Vagina (tissue), 2 donors: ENCODE data around the gene ATP1A3. TPM values are rescaled to one million over a fixed set of nuclear protein-coding genes. Genes with fewer than 3 reads are reported as not detected.

Experiments used
- DNase-seq, 2 donors: peaks; one replicate each; pipeline ENCODE4 v3.0.0-alpha.2; 2017; ENCODE audit errors: extremely low spot score in 2 of 2
- H3K27ac ChIP-seq: fragments of 200-600 bp; sonication (generic); one replicate; pipeline ENCODE4 v1.5.1; 2019
- H3K27me3 ChIP-seq: fragments of 200-600 bp; sonication (generic); one replicate; pipeline ENCODE4 v1.5.1; 2019
- H3K36me3 ChIP-seq, 2 donors: fragments of 200-600 bp; sonication (generic); one replicate each; pipeline ENCODE4 v1.5.1; 2017 to 2019
- H3K4me1 ChIP-seq: fragments of 200-600 bp; sonication (generic); one replicate; pipeline ENCODE4 v1.5.1; 2019
- H3K4me3 ChIP-seq, 2 donors: fragments of 200-600 bp; sonication (generic); 1 replicate in 1 of 2; 2 replicates in 1 of 2; pipeline ENCODE4 v1.5.1; 2016 to 2019
- H3K9me3 ChIP-seq: fragments of 200-600 bp; sonication (generic); one replicate; pipeline ENCODE4 v1.5.1; 2019
- CTCF ChIP-seq, 3 experiments: fragments of 450-650 bp in 2 of 3; fragments of 200-600 bp in 1 of 3; sonication (generic) in 1 of 3; IDR thresholded peaks; one replicate each; pipeline ENCODE4 v1.5.1; 2017 to 2019; ENCODE audit warnings: antibody characterized with exemption in 3 of 3, mild to moderate bottlenecking in 2 of 3, moderate library complexity in 2 of 3
- POLR2A ChIP-seq, 2 donors: fragments of 450-650 bp; IDR thresholded peaks; one replicate each; pipeline ENCODE4 v1.6.1; 2017; ENCODE audit warnings: antibody characterized with exemption in 2 of 2, mild to moderate bottlenecking in 2 of 2, moderate library complexity in 2 of 2
- POLR2AphosphoS5 ChIP-seq, 2 donors: sonication (generic); formaldehyde crosslinking; IDR thresholded peaks; one replicate each; pipeline ENCODE4 v1.9.0; 2017; ENCODE audit warnings: antibody characterized with exemption in 2 of 2, mild to moderate bottlenecking in 2 of 2, low read depth in 1 of 2; ENCODE audit not compliant: insufficient read depth in 1 of 2
- intact Hi-C: fragments of 100-400 bp; cut with DNase I; formaldehyde crosslinking; loops from one replicate; pipeline ENCODE4 v1.15.1; 2023
- total RNA-seq: library from RNA; depleted of rRNA; stranded (reverse); fragments of >200 nt; gene quantifications from one replicate; pipeline ENCODE4 v1.2.3, GENCODE V29; 2016

Gene ATP1A3
- total RNA-seq, 1 donor from 2014 or later = 4.7 TPM

DNA sequence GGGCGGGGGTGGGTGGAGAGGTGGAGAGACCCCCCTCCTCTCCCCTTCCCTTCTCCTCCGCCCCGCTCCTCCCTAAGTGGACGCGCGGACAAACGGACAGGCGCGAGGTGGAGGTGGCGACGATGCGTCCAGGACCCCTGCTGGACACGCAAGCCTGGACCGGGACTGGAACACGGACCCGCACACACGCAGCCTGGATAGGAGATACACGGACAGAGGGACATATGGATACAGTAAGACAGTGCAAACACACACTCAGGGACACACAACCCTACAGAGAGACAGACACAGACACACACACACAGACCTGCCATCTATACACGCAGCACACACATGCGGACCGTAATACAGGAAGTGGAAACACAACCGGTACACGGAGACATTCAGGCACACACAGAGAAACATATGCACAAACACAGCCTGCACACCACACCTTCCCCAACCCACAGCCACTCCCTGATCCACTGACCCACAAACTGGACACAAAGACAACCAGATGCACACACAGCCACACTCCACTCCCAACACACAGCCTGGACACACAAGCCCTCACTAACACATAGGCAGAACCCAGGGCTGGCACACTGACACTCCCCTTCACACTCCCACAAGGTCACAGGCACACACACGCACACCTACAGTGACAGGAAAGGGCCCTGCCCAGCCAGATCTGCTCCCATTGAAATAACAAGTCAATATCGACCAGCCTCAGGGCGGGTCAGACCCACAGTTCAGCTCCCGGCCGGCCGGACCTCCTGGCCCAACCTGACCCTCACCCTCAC, 65.1 kb downstream of the ATP1A3 start:
- DNase-seq = no peak
- Histone ChIP-seq H3K4me1 (peaks cover 19% of the 10 kb centered on the region), H3K27ac (no peak overlapping the region), H3K36me3 (no peaks in the 10 kb centered on the region), H3K4me3 (peak overlapping the region; percentile 36 to 50), H3K9me3 (no peaks in the 10 kb centered on the region), H3K27me3 (peaks cover 43% of the 10 kb centered on the region)
- intact Hi-C loops = no loop called here
- TF ChIP-seq CTCF (IDR thresholded peaks at IDR 0.05) (no peak), POLR2AphosphoS5 (IDR thresholded peaks at IDR 0.05; ENCODE audit: insufficient read depth in 1 of 2, low read depth in 1 of 2) (no peak), POLR2A (IDR thresholded peaks at IDR 0.05) (no peak)

GRCh38 chr19:41928221-41928683, 65.8 kb downstream of the ATP1A3 start, which contains the start of gene ERFL:
TSS of gene ERFL (minus strand) at chr19:41928449. CDS start at chr19:41912919, 15,530 bp downstream.
- intact Hi-C loops = no loop called here
- H3K27me3 ChIP-seq = peaks cover 43% of the 10 kb centered on the region

GRCh38 chr19:41927497-41928192, 66.4 kb downstream of the ATP1A3 start:
- DNase-seq = no peak
- H3K4me3 ChIP-seq = peak overlapping the region; percentile 36 to 50

More at GRCh38 chr19:41928221-41928683, 65.8 kb downstream of the ATP1A3 start, which contains the start of gene ERFL:
- Histone ChIP-seq H3K27ac (no peak within 1 kb of the TSS), H3K4me1 (peaks cover 19% of the 10 kb centered on the region), H3K9me3 (no peaks in the 10 kb centered on the region), H3K36me3 (no peaks in the 10 kb centered on the region), H3K4me3 (peak within 1 kb of the TSS; percentile 36 to 50)
- no peak for DNase-seq
- no peak for TF ChIP-seq CTCF (IDR thresholded peaks at IDR 0.05)
- no peak for TF ChIP-seq POLR2AphosphoS5 (IDR thresholded peaks at IDR 0.05; ENCODE audit: insufficient read depth in 1 of 2, low read depth in 1 of 2)
- TF ChIP-seq POLR2A (IDR thresholded peaks at IDR 0.05) = no peak

DNA sequence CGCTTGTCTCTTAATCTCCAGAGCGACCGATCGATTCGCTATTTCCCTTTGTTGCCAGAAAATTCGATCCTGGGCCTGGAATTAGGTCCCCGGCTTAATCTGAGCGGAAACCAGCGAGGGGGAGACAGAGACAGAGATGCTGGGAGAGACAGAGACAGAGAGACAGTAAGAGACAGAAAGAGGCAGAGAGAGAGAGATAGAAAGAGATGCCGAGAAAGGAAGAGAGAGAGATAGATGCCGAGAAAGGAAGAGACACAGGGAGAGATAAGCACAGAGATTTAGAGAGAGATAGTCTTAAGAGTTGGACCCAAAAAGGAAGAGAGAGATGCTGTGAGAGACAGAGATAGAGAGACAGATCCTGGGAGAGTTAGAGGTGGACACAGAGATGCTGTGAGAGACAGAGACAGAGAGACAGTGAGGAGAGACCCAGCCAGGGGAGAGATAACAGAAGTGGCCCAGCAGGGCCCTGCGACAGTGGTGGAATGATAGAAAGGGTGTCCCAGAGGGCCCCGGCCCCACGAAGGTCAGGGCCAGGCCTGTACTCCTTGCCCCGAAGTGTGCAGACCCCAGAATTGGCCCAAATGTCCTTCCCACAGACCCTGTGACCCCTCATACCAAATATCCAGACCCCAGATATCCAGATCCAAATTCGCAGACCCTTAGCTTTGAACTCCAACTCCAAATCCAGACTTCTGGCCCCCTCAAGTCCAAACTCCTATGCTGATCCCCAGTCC, 67.1 kb downstream of the ATP1A3 start:
- TF ChIP-seq POLR2A (IDR thresholded peaks at IDR 0.05) = no peak
- TF ChIP-seq CTCF (IDR thresholded peaks at IDR 0.05) = no peak
- no peak for TF ChIP-seq POLR2AphosphoS5 (IDR thresholded peaks at IDR 0.05; ENCODE audit: insufficient read depth in 1 of 2, low read depth in 1 of 2)
- peaks cover 19% of the 10 kb centered on the region for H3K4me1 ChIP-seq
- H3K27ac ChIP-seq = no peak overlapping the region
- H3K9me3 ChIP-seq = no peaks in the 10 kb centered on the region
- peaks cover 37% of the 10 kb centered on the region for H3K27me3 ChIP-seq
- H3K36me3 ChIP-seq = no peaks in the 10 kb centered on the region
- no peak for DNase-seq
- no peak overlapping the region for H3K4me3 ChIP-seq
- intact Hi-C loops = no loop called here

More at GRCh38 chr19:41927497-41928192, 66.4 kb downstream of the ATP1A3 start:
- Histone ChIP-seq H3K36me3 (no peaks in the 10 kb centered on the region), H3K9me3 (no peaks in the 10 kb centered on the region), H3K4me1 (peaks cover 19% of the 10 kb centered on the region), H3K27ac (no peak overlapping the region), H3K27me3 (peaks cover 43% of the 10 kb centered on the region)
- intact Hi-C loops = no loop called here
- TF ChIP-seq CTCF (IDR thresholded peaks at IDR 0.05) = no peak
- no peak for TF ChIP-seq POLR2A (IDR thresholded peaks at IDR 0.05)
- TF ChIP-seq POLR2AphosphoS5 (IDR thresholded peaks at IDR 0.05; ENCODE audit: insufficient read depth in 1 of 2, low read depth in 1 of 2) = no peak
